A549 (cell line): Measurements from ENCODE around the gene MTOR. TPM values are rescaled to one million over a fixed set of nuclear protein-coding genes. Genes with fewer than 3 reads are reported as not detected.
"Not testable (repeated sequence)": the region's sequence is repeated elsewhere in the genome, so short reads cannot be mapped to it uniquely, and the experiment has no call there.

ENCODE experiments used
- ATAC-seq, 2 experiments: fragments of 200-7000 bp in 1 of 2; fragments of >200 bp in 1 of 2; cut with Nextera tagmentation in 1 of 2; cut with Tn5 transposase in 1 of 2; 3 replicates each; pipeline versions ENCODE4 v1.8.0 to v1.9.1; 2018 to 2020; ENCODE audit warnings: mild to moderate bottlenecking in 1 of 2, moderate library complexity in 1 of 2
- CTCF ChIA-PET: fragments of 300-600 bp; sonication (Branson Sonifier 250); formaldehyde crosslinking; extraction: SDS; loops from one replicate; lab custom pipeline; 2021; ENCODE audit warnings: antibody characterized with exemption, inconsistent platforms; lab: Yijun Ruan, JAX
- POLR2A ChIA-PET: fragments of 350-600 bp; formaldehyde crosslinking; extraction: SDS; loops from one replicate; lab custom pipeline; 2021; ENCODE audit warnings: antibody characterized with exemption, inconsistent platforms; lab: Yijun Ruan, JAX
- DNase-seq, 2 experiments: peaks; one replicate each; pipeline versions ENCODE4 v3.0.0 to v3.0.0-alpha.2; 2011 to 2016; ENCODE audit warnings: low read depth in 1 of 2, low spot score in 1 of 2
- FAIRE-seq: peaks from 2 replicates; lab custom pipeline; 2011; peaks lifted over from hg19 to GRCh38; lab: Jason Lieb, UNC
- H3K27ac ChIP-seq, 2 experiments: fragments of >200 bp; sonication (Bioruptor Twin); formaldehyde crosslinking; 3 replicates each; pipeline ENCODE4 v1.5.1; 2016 to 2017
- H3K4me1 ChIP-seq: fragments of >200 bp; sonication (Bioruptor Twin); formaldehyde crosslinking; 3 replicates; pipeline ENCODE4 v1.6.1; 2016
- H3K4me2 ChIP-seq: fragments of >200 bp; sonication (Bioruptor Twin); formaldehyde crosslinking; 3 replicates; pipeline ENCODE4 v1.6.1; 2016
- H3K4me3 ChIP-seq: fragments of >200 bp; sonication (Bioruptor Twin); formaldehyde crosslinking; 3 replicates; pipeline ENCODE4 v1.5.1; 2016
- H3K9me3 ChIP-seq: fragments of >200 bp; sonication (Bioruptor Twin); formaldehyde crosslinking; 3 replicates; pipeline ENCODE4 v1.6.1; 2016
- BHLHE40 ChIP-seq: IDR thresholded peaks from 2 replicates; pipeline ENCODE4 v1.6.1; 2012; ENCODE audit warnings: low read depth, low read length, inconsistent platforms
- CBX2 ChIP-seq: fragments of 200-600 bp; sonication (generic); IDR thresholded peaks from 2 replicates; pipeline ENCODE4 v1.6.1; 2016; ENCODE audit warnings: low read depth, mild to moderate bottlenecking, borderline replicate concordance
- CBX8 ChIP-seq: fragments of 200-600 bp; sonication (generic); IDR thresholded peaks from 2 replicates; pipeline ENCODE4 v1.6.1; 2016
- CEBPB ChIP-seq, 2 experiments: fragments of >200 bp in 1 of 2; sonication (Bioruptor Twin) in 1 of 2; formaldehyde crosslinking in 1 of 2; IDR thresholded peaks; 2 replicates each; pipeline ENCODE4 v1.6.1; 2012 to 2016
- CHD2 ChIP-seq: fragments of 150-350 bp; IDR thresholded peaks from 2 replicates; pipeline ENCODE4 v1.6.1; 2014; ENCODE audit warnings: low read length; ENCODE audit not compliant: partially characterized antibody
- CHD4 ChIP-seq: fragments of 200-600 bp; sonication (generic); IDR thresholded peaks from 2 replicates; pipeline ENCODE4 v1.6.1; 2016; ENCODE audit warnings: antibody characterized with exemption, mild to moderate bottlenecking, borderline replicate concordance
- ESRRA ChIP-seq: fragments of 150-350 bp; IDR thresholded peaks from 2 replicates; pipeline ENCODE4 v1.6.1; 2014; ENCODE audit warnings: mild to moderate bottlenecking, low read length, borderline replicate concordance
- FOSB ChIP-seq: fragments of 250-450 bp; sonication (Bioruptor Pico); IDR thresholded peaks from 2 replicates; pipeline ENCODE4 v1.5.0; 2020; ENCODE audit warnings: mild to moderate bottlenecking, moderate library complexity
- HOXA7 ChIP-seq: fragments of 250-450 bp; sonication (Bioruptor Pico); IDR thresholded peaks from 2 replicates; pipeline ENCODE4 v1.5.0; 2020; ENCODE audit warnings: mild to moderate bottlenecking, moderate library complexity
- HOXB13 ChIP-seq: fragments of 250-450 bp; sonication (Bioruptor Pico); IDR thresholded peaks from 2 replicates; pipeline ENCODE4 v1.5.0; 2020; ENCODE audit warnings: low read depth, mild to moderate bottlenecking, moderate library complexity
- KDM1A ChIP-seq: fragments of 200-600 bp; sonication (generic); IDR thresholded peaks from 2 replicates; pipeline ENCODE4 v1.6.1; 2016; ENCODE audit warnings: low read depth, mild to moderate bottlenecking
- KDM5A ChIP-seq: fragments of 200-600 bp; sonication (generic); IDR thresholded peaks from 2 replicates; pipeline ENCODE4 v1.6.1; 2016; ENCODE audit warnings: antibody characterized with exemption, mild to moderate bottlenecking
- MYC ChIP-seq: IDR thresholded peaks from 2 replicates; pipeline ENCODE4 v1.6.1; 2012; ENCODE audit warnings: mild to moderate bottlenecking, inconsistent platforms, low read length, improper control_type of control experiment, borderline replicate concordance
- NPAS2 ChIP-seq: fragments of 250-450 bp; sonication (Bioruptor Pico); IDR thresholded peaks from 2 replicates; pipeline ENCODE4 v1.8.0; 2022; ENCODE audit warnings: mild to moderate bottlenecking, moderate library complexity, borderline replicate concordance
- PHF8 ChIP-seq: fragments of 200-600 bp; sonication (generic); IDR thresholded peaks from 2 replicates; pipeline ENCODE4 v1.6.1; 2016; ENCODE audit warnings: low read depth, mild to moderate bottlenecking, antibody characterized with exemption, moderate library complexity, borderline replicate concordance
- RAD21 ChIP-seq, 2 experiments: fragments of >200 bp in 1 of 2; sonication (Bioruptor Twin) in 1 of 2; formaldehyde crosslinking in 1 of 2; IDR thresholded peaks in 1 of 2; conservative IDR thresholded peaks in 1 of 2; 2 replicates in 1 of 2; 3 replicates in 1 of 2; pipeline ENCODE4 v1.6.1; 2012 to 2018; ENCODE audit warnings: inconsistent platforms in 1 of 2
- RFX5 ChIP-seq: fragments of 450-650 bp; IDR thresholded peaks from 2 replicates; pipeline ENCODE4 v1.7.1; 2014; ENCODE audit warnings: antibody characterized with exemption, mild to moderate bottlenecking, moderate library complexity
- SMC3 ChIP-seq: fragments of >200 bp; sonication (Bioruptor Twin); formaldehyde crosslinking; IDR thresholded peaks from 3 replicates; pipeline ENCODE4 v1.6.1; 2018; ENCODE audit warnings: inconsistent platforms
- SREBF2 ChIP-seq: fragments of 450-650 bp; IDR thresholded peaks from 2 replicates; pipeline ENCODE4 v1.6.1; 2014; ENCODE audit warnings: mild to moderate bottlenecking, moderate library complexity
- ZC3H11A ChIP-seq: fragments of 450-650 bp; IDR thresholded peaks from 2 replicates; pipeline ENCODE4 v1.6.1; 2014; ENCODE audit warnings: antibody characterized with exemption, mild to moderate bottlenecking
- ZNF302 ChIP-seq: fragments of 250-450 bp; sonication (Bioruptor Pico); IDR thresholded peaks from 2 replicates; pipeline ENCODE4 v1.9.0; 2021; ENCODE audit warnings: inconsistent platforms, mild to moderate bottlenecking, moderate library complexity
- WGBS: methylation state at CpG from one replicate; pipeline ENCODE4 v1.1.6; 2017; ENCODE audit errors: missing lambda C conversion rate; 5-methylcytosine and 5-hydroxymethylcytosine counted together
- polyA plus RNA-seq, 4 experiments: library from polyadenylated mRNA; depleted of rRNA in 3 of 4; stranded (reverse); fragments of >200 nt; fragmentation: RNase III in 1 of 4; extraction: RNeasy Plus Mini Kit Qiagen cat#74134 plus additional on column Dnase treatment in 1 of 4; gene quantifications; 2 replicates in 3 of 4; 3 replicates in 1 of 4; pipeline ENCODE4 v1.2.3, GENCODE V29; 2011 to 2017
- TF ChIP-seq, protein P1 (sequence below): fragments of 250-450 bp; sonication (Bioruptor Pico); IDR thresholded peaks from 2 replicates; pipeline ENCODE4 v1.5.0; 2021; ENCODE audit warnings: mild to moderate bottlenecking, moderate library complexity, borderline replicate concordance
- TF ChIP-seq, protein P2 (sequence below): fragments of >200 bp; sonication (Bioruptor Twin); formaldehyde crosslinking; IDR thresholded peaks from 3 replicates; pipeline ENCODE4 v1.5.1; 2016
- TF ChIP-seq, protein P3 (sequence below): fragments of >200 bp; sonication (Bioruptor Twin); formaldehyde crosslinking; IDR thresholded peaks from 2 replicates; pipeline ENCODE4 v1.6.1; 2016

Gene MTOR
- polyA plus RNA-seq, 2 of the 4 experiments (the other 2 are of a cell fraction), result 15.7 to 28.5 TPM

DNA sequence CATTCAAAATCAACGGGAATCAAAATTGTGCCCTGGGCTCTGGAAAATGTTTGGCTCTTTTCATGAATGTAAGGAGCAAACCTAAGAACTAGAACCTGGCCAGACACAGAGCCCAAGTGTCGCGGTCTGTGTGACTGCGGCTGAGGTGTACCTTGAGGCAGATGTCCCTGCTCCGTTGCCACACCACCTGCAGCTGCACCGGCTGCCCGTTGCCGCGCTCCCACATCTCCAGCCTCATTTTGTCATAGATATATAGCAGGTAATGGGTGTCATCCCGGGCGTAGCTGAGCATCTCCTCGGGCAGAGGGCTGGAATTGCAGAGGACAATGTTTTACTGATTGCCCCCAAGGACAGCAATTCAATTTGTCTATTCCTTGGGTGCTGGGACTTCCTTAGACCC, 181.4 kb downstream of the MTOR start:
- WGBS, result 85% methylated on average over 11 of the region's 12 CpGs
- Histone ChIP-seq H3K4me2 (no peak overlapping the region), H3K27ac (no peak overlapping the region)
- ATAC-seq, result no peak
- TF ChIP-seq, protein P1, sequence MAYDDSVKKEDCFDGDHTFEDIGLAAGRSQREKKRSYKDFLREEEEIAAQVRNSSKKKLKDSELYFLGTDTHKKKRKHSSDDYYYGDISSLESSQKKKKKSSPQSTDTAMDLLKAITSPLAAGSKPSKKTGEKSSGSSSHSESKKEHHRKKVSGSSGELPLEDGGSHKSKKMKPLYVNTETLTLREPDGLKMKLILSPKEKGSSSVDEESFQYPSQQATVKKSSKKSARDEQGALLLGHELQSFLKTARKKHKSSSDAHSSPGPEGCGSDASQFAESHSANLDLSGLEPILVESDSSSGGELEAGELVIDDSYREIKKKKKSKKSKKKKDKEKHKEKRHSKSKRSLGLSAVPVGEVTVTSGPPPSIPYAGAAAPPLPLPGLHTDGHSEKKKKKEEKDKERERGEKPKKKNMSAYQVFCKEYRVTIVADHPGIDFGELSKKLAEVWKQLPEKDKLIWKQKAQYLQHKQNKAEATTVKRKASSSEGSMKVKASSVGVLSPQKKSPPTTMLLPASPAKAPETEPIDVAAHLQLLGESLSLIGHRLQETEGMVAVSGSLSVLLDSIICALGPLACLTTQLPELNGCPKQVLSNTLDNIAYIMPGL, result no peak
- no peak for TF ChIP-seq RAD21 (conservative IDR thresholded peaks at IDR 0.05 in 1 of 2, IDR thresholded peaks at IDR 0.05 in 1 of 2)
- no peak for TF ChIP-seq ESRRA
- no peak for TF ChIP-seq CBX8
- no peak for TF ChIP-seq CHD4
- TF ChIP-seq, protein P2, sequence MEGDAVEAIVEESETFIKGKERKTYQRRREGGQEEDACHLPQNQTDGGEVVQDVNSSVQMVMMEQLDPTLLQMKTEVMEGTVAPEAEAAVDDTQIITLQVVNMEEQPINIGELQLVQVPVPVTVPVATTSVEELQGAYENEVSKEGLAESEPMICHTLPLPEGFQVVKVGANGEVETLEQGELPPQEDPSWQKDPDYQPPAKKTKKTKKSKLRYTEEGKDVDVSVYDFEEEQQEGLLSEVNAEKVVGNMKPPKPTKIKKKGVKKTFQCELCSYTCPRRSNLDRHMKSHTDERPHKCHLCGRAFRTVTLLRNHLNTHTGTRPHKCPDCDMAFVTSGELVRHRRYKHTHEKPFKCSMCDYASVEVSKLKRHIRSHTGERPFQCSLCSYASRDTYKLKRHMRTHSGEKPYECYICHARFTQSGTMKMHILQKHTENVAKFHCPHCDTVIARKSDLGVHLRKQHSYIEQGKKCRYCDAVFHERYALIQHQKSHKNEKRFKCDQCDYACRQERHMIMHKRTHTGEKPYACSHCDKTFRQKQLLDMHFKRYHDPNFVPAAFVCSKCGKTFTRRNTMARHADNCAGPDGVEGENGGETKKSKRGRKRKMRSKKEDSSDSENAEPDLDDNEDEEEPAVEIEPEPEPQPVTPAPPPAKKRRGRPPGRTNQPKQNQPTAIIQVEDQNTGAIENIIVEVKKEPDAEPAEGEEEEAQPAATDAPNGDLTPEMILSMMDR, result no peak
- TF ChIP-seq, all 56 proteins: peak for 0
- no peak for FAIRE-seq
- DNase-seq, result no peak
- ChIA-PET POLR2A (no interaction called here), CTCF (interaction anchor here (0.8 kb wide), 2 partner anchors 20 to 43 kb away, joined by 3 read pairs; no protein-coding TSS in a partner anchor)
- no peaks in the 10 kb centered on the region for H3K9me3 ChIP-seq
- H3K4me3 ChIP-seq, result no peak overlapping the region
- no peaks in the 10 kb centered on the region for H3K4me1 ChIP-seq

DNA sequence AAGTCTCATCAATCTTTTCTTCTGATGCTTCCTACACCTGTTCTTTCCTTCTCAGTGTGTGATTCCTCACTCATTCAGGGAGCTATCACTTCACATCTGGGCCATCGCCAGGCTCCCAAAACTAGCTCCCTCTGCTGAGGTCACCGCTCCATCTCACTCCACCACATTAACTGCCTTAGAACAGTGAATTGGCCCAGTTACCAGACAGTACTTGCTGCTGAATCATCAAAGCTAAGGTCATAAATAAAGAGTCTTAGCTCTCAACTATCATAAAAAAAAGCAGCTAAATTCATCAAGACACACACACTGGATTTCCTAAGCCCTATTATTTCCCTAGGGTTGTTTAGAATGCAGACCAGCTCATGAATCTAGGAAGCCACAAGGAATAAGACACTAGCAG, 183.7 kb downstream of the MTOR start:
- no peak overlapping the region for H3K27ac ChIP-seq
- WGBS, result 100% methylated on average over 2 of the region's 2 CpGs
- ChIA-PET CTCF (interaction anchor here (0.6 to 2.4 kb wide), 2 partner anchors 41 to 66 kb away, joined by 3 to 11 read pairs; no protein-coding TSS in a partner anchor), POLR2A (no interaction called here)
- H3K9me3 ChIP-seq, result no peaks in the 10 kb centered on the region
- ATAC-seq, result no peak
- H3K4me3 ChIP-seq, result no peak overlapping the region
- TF ChIP-seq KDM1A, result no peak
- no peak for TF ChIP-seq ZNF302
- no peak for TF ChIP-seq FOSB (CRISPR knock-in tag)
- TF ChIP-seq HOXA7, result no peak
- no peak for TF ChIP-seq MYC
- TF ChIP-seq, protein P2, result no peak
- TF ChIP-seq RFX5, result no peak
- TF ChIP-seq SREBF2, result no peak
- TF ChIP-seq SMC3, result no peak
- TF ChIP-seq HOXB13 (CRISPR knock-in tag), result no peak
- no peak for TF ChIP-seq PHF8
- TF ChIP-seq KDM5A, result no peak
- TF ChIP-seq ZC3H11A, result no peak
- TF ChIP-seq, protein P1, result no peak
- TF ChIP-seq, protein P3, sequence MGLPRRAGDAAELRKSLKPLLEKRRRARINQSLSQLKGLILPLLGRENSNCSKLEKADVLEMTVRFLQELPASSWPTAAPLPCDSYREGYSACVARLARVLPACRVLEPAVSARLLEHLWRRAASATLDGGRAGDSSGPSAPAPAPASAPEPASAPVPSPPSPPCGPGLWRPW, result no peak
- no peak for TF ChIP-seq CBX2
- TF ChIP-seq CHD2, result no peak
- no peak for TF ChIP-seq BHLHE40
- TF ChIP-seq NPAS2, result no peak
- no peak for TF ChIP-seq CEBPB (IDR thresholded peaks at IDR 0.05)
- DNase-seq, result no peak
- no peaks in the 10 kb centered on the region for H3K4me1 ChIP-seq
- FAIRE-seq, result no peak
- H3K4me2 ChIP-seq, result no peak overlapping the region

DNA sequence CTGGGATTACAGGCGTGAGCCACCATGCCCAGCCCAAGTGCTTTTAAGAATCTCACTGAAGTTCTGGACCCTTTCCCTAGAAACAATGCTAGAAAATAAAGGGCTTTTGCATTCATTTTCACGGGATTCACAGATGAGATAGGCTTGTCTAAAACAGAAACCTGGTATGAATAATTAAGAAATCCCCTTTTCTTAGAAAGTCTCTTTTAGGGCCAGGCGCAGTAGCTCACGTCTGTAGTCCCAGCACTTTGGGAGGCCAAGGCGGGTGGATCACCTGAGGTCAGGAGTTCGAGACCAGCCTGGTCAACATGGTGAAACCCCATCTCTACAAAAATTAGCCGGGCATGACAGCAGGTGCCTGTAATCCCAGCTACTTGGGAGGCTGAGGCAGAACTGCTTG, 189.0 kb downstream of the MTOR start:
- H3K4me1 ChIP-seq, H3K27ac ChIP-seq, ATAC-seq, DNase-seq, H3K4me2 ChIP-seq, H3K9me3 ChIP-seq, H3K4me3 ChIP-seq, POLR2A ChIA-PET, CTCF ChIA-PET, FAIRE-seq: not testable (repeated sequence)
- WGBS, result 95% methylated on average over 7 of the region's 7 CpGs
